ENCODE measurements around the gene NUP88.

The NUP88 gene

GRCh38 chr17:5364156-5364555 is 55.3 kb downstream of the NUP88 start:
- no peak for TF ChIP-seq CTCF (IDR thresholded peaks at IDR 0.05; ENCODE audit: low read depth, low read length, missing control alignments)
- H3K4me3 ChIP-seq (replicated peaks; ENCODE audit: low read depth, low read length): no peak overlapping the region
- no peak for DNase-seq (ENCODE audit: extremely low read depth, low read depth)

GRCh38 chr17:5362162-5362811 is 57.2 kb downstream of the NUP88 start:
- DNase-seq (ENCODE audit: extremely low read depth, low read depth): no peak
- no peak for TF ChIP-seq CTCF (IDR thresholded peaks at IDR 0.05; ENCODE audit: low read depth, low read length, missing control alignments)
- H3K4me3 ChIP-seq (replicated peaks; ENCODE audit: low read depth, low read length): no peak overlapping the region

- TF ChIP-seq CTCF (IDR thresholded peaks at IDR 0.05; ENCODE audit: low read depth, low read length, missing control alignments): no peak
- H3K4me3 ChIP-seq (replicated peaks; ENCODE audit: low read depth, low read length): no peak overlapping the region
- no peak for DNase-seq (ENCODE audit: extremely low read depth, low read depth)
Measured at GRCh38 chr17:5361426-5361825, 58.0 kb downstream of the NUP88 start.

GRCh38 chr17:5355421-5356129 is 63.9 kb downstream of the NUP88 start:
- TF ChIP-seq CTCF (IDR thresholded peaks at IDR 0.05; ENCODE audit: low read depth, low read length, missing control alignments): no peak
- H3K4me3 ChIP-seq (replicated peaks; ENCODE audit: low read depth, low read length): no peak overlapping the region
- peak; percentile 14 for DNase-seq (ENCODE audit: extremely low read depth, low read depth)

GRCh38 chr17:5354886-5355415 is 64.5 kb downstream of the NUP88 start:
- DNase-seq (ENCODE audit: extremely low read depth, low read depth): no peak
- no peak for TF ChIP-seq CTCF (IDR thresholded peaks at IDR 0.05; ENCODE audit: low read depth, low read length, missing control alignments)
- H3K4me3 ChIP-seq (replicated peaks; ENCODE audit: low read depth, low read length): no peak overlapping the region

GRCh38 chr17:5354310-5354709 is 65.2 kb downstream of the NUP88 start:
- no peak for TF ChIP-seq CTCF (IDR thresholded peaks at IDR 0.05; ENCODE audit: low read depth, low read length, missing control alignments)
- DNase-seq (ENCODE audit: extremely low read depth, low read depth): no peak
- no peak overlapping the region for H3K4me3 ChIP-seq (replicated peaks; ENCODE audit: low read depth, low read length)

All from HFF-Myc (cell line).